GM21576 (cell line): ENCODE results near the gene TMC3.
"Not testable (repeated sequence)": the region's sequence is repeated elsewhere in the genome, so short reads cannot be mapped to it uniquely, and the experiment has no call there.

Source experiments
- ATAC-seq: cut with Tn5 transposase; IDR thresholded peaks from one replicate; pipeline ENCODE4 v1.9.1; 2021; ENCODE audit warnings: mild to moderate bottlenecking, moderate library complexity; ENCODE audit not compliant: unreplicated experiment

The TMC3 gene

GRCh38 chr15:81373775-81374395 is at the start of gene TMC3:
TMC3 (minus strand) TSS chr15:81374213; CDS start chr15:81374077, 136 bp downstream.
- no peak for ATAC-seq

DNA sequence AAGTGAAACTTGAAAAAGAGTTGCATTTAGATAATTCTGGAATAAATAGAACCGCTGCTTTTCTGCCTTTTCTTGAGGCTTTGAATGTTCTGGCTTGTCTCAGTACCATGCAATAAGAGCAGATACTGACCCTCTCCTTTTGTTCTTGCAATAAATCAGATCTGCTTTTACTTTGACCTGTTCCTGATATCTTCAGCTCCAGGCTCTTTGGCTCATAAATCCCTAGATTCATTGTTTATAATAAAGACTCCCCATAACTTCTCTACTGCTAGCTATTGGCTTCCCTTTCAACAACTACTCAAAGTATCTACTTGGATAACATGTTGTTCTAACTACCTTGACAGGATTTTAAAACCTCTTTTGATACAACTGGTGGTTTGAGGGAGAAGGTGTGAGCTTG is 47.4 kb upstream of the TMC3 start:
- no peak for ATAC-seq

DNA sequence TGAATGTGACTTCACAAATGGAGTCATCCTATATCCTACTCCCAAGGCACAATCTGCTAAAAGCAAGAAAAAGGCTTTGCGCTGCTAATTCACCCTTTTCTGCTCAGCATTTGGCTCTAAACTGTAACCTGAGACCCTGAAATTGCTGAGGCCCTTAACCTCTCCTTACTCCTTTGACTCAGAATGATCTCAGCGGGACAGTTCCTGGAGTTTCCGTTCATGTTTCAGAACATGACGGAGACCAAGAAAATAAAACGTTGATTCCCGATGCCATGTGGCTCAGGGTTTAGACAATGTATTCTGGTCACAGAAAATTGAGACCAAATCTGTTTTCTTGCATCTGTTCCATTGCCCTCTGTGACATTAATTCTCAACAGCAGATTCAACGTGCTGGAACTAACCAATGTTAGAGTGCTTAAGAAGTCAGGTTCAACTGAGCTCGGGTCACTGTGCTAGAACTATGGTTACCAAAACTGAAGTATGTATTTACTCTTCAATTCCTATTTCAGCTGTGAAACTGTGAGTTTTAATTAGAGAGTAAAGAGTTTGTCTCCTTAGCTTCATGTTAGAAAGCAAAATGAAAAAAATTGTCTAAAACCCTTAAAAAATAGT is 45.4 kb upstream of the TMC3 start:
- no peak for ATAC-seq

- ATAC-seq: no peak
Observed at GRCh38 chr15:81418891-81419290, 44.9 kb upstream of the TMC3 start.

- no peak for ATAC-seq
Observed at GRCh38 chr15:81418444-81418843, 44.4 kb upstream of the TMC3 start.

- ATAC-seq: not testable (repeated sequence)
Observed at GRCh38 chr15:81414274-81414968, 40.4 kb upstream of the TMC3 start.

DNA sequence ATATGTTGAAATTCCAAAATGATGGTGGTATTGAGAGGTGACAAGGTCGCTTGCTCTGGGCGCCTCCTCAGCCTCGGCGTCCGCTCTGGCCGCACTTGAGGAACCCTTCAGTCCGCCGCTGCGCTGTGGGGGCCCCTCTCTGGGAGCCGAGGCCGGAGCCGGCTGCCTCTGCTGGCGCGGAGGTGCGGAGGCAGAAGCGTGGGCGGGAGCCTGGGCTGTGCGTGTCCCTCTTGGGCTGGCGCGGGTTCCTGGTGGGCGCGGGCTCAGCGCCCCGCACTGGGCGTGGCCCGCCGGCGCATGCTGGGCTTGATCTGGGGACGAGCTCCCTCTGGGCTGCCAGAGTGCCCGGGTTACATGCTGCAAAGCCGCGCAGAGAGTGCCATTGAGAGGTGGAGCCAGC is 39.8 kb upstream of the TMC3 start:
- ATAC-seq: no peak

DNA sequence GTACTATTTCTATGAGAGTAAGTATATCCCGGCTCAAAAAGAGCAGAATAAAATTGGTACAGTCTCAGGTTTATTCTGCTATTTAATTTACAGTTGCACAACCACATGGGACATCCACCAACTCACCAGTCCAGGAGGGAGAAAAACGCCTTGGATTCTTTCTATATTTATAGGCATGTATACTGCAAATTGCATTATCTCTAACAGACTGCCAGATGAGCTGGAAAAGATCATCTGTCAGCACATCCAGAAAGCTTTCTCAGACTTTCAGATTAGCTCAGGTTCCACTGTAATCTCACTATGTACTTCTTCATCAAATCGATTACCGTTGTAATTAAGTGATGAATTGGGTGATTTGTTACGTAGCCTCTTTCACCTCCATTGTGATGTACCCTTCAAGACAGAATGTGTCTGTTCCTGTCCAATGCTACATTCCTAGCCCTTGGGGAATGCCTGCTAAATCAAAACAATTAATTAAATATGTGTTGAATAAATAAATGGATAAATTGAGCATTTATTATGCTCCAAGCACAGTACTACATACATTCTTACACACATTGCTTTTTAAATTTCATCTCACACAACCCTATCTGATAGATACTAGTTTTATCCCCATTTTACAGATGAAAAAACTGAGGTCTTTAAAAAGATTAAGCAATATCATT is 38.1 kb upstream of the TMC3 start:
- ATAC-seq: no peak

- no peak for ATAC-seq
Observed at GRCh38 chr15:81411051-81411450, 37.0 kb upstream of the TMC3 start.

- ATAC-seq: no peak
Observed at GRCh38 chr15:81410318-81410753, 36.3 kb upstream of the TMC3 start.

DNA sequence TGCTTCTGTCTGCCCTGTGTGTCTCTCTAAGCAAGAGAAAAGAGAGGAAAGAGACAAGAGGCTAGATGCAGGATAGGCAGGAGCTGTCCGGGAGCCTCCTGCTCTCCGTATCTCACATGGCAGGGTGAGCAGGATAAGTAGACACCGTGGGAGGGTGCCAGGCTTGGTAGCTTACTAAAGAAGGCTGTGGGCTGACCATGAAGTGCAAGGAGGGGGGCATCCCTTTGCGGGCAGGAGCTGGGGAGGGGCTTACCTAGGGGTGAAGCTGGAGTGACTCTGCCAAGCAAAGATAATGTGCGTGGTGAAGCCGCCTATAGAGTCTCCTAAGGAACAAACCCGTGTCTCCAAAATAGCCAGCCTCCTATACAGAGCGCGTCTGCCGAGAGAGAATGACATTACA is 33.7 kb upstream of the TMC3 start:
- ATAC-seq: no peak

DNA sequence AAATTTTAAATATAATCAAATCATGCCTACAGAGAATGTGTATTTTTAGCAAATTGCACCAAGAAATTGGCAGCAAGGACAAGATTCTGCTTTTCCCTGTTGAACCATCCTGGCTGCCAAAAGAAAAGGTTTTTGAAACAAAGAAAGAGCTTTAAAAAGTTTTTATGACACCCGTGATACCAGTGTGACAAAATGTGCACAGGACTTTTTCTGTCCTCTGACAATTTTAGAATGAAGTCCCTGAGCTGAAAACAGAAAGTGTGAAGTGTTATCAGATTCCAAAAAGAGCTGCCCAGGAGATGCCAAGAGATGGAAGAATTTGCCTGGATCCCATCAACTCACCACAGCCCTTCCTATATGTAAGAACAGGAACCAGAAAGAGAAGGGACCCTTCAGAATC is 33.2 kb upstream of the TMC3 start:
- ATAC-seq: no peak

GRCh38 chr15:81400640-81401236 is 26.7 kb upstream of the TMC3 start:
- no peak for ATAC-seq

- no peak for ATAC-seq
Observed at GRCh38 chr15:81398910-81399551, 25.0 kb upstream of the TMC3 start.

GRCh38 chr15:81398456-81398855 is 24.4 kb upstream of the TMC3 start:
- no peak for ATAC-seq

DNA sequence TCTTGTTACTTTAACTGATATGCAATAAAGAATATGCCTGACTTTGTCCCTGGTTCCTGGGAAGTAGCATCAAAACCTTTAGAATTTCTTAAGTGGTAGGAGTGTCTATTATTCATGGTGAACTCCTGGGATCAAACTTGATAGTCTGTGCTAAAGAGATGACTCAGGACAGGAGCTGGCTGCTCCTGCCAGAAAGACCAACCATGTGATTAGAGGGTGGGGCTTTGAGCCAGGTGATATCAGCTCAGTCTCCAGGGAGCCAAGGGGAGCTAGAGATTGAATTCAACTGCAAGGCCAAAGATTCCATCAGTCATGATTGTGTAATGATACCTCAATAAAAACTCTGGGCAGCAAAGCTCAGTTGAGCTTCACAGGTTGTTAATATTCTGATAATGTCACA is 20.6 kb upstream of the TMC3 start:
- no peak for ATAC-seq

DNA sequence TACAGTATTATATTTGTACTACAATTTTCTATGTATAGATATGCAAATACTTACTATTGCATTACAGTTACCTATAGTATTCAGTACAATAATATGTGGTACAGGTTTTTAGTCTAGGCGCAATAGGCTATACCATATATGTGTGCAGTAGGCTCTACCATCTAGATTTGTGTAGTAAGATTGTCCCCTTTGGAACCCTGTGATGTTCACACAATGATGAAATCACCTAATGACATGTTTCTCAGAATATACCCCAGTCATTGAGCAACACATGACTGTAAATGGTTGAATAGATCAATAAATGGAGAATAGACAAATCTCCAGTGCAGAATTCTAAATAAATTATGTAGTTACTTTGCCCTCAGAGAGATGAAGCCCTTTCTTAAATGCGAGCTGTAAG is 17.6 kb upstream of the TMC3 start:
- no peak for ATAC-seq

DNA sequence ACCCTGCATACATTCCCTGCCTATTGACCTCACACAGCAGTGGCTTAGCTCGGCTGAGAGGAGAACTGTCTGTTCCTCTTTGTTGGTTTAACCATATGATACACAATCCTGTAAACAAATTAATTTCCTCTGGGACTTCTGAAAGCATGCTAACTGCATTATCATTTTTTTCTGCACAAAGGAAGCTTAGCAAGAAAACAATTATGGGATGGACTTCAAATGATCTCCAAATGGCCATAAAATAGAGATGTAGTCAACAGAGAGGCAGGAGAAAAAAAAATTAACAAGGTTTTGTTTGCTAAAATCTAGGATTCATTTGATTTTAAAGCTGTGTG is 14.4 kb upstream of the TMC3 start:
- ATAC-seq: no peak

DNA sequence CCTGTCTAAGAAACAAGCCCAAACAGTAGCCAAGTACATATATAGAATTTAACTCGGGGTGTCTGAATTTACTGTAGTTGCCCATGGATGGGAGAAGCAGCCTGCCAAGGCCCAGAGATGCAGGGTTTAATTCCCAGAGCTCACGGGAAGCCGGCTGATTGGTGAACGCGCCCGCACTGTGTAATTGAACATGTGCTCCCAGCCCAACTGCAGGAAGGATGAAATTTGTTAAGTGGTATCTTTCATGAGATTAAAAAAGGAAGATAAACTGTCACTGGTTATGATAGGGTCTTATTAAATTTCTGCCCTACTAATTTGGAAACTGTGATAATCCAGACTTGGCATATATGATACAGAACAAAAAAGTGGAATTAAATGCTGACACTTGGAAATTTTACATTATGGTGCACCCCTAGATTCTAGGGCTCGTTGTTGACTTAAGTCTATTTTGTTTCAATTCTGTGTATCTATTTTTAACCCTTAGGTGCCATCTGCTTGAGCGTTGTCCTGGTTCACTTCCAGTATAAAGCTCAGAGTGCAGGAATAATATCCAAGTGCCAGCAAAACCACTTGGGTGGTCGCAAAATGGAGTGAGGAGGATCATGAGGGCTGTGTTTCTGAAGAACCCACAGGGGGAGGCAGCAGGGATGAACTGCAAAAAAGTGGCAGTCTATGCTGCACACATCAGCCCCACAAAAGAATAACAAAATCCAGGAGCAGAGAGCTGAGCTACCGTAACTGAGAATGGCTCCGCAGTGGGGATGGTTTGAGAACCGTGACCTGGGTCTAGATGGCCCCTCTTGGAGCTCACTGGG is 13.8 kb upstream of the TMC3 start:
- no peak for ATAC-seq

- no peak for ATAC-seq
Observed at GRCh38 chr15:81386947-81387346, 12.9 kb upstream of the TMC3 start.
